Coronary artery (tissue), 2 donors: ENCODE data around the gene GBX1.
A peak's percentile ranks its signal among the peaks of the same experiment; 100 is the strongest.

Source experiments
- DNase-seq: peaks from one replicate; pipeline ENCODE4 v3.0.0-alpha.2; 2017; ENCODE audit warnings: low spot score
- H3K27ac ChIP-seq, 2 donors: fragments of 200-600 bp; sonication (generic); one replicate each; pipeline ENCODE4 v1.5.1; 2016 to 2019
- H3K4me3 ChIP-seq: fragments of 200-600 bp; sonication (generic); 2 replicates; pipeline ENCODE4 v1.5.1; 2016; ENCODE audit warnings: mild to moderate bottlenecking, moderate library complexity
- TF ChIP-seq, protein P1 (sequence below): fragments of 200-600 bp; sonication (generic); IDR thresholded peaks from one replicate; pipeline ENCODE4 v1.5.1; 2019; ENCODE audit warnings: antibody characterized with exemption

The GBX1 gene

DNA sequence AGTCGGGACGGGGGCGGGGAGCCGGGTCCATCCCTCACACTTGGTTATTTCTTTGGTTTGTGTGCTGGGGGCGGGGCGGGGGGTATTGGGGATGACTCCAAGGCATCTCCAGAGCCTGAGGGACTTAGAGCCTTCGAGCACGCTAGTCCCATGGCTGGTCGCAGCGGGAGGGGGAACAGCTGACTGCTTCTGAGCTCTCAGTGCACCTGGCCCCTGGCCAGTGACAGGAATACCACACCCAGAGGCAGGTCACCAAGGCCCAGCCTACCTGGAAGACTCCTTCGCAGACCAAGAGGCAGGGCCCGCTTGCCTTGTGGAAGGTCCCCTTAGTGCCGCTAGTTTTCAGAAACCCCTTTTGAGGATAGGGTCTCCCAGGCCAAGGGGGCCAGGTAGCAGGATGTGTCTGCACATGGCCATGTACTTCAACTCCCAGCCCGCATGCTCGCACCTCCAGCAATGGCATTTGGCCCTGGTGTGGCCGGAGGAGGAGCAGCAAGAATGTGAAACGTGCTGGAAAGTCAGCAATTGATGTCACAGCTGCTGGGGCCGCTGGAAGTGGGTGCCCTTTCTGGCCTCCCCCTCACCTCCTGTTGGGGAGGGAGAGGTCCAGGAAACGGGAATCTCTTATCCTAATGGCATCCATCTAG lies 40.9 kb downstream of the GBX1 start:
- DNase-seq = no peak
- TF ChIP-seq, protein P1, sequence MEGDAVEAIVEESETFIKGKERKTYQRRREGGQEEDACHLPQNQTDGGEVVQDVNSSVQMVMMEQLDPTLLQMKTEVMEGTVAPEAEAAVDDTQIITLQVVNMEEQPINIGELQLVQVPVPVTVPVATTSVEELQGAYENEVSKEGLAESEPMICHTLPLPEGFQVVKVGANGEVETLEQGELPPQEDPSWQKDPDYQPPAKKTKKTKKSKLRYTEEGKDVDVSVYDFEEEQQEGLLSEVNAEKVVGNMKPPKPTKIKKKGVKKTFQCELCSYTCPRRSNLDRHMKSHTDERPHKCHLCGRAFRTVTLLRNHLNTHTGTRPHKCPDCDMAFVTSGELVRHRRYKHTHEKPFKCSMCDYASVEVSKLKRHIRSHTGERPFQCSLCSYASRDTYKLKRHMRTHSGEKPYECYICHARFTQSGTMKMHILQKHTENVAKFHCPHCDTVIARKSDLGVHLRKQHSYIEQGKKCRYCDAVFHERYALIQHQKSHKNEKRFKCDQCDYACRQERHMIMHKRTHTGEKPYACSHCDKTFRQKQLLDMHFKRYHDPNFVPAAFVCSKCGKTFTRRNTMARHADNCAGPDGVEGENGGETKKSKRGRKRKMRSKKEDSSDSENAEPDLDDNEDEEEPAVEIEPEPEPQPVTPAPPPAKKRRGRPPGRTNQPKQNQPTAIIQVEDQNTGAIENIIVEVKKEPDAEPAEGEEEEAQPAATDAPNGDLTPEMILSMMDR = no peak
- peak overlapping the region; percentile 70 for H3K4me3 ChIP-seq
- no peak overlapping the region for H3K27ac ChIP-seq

DNA sequence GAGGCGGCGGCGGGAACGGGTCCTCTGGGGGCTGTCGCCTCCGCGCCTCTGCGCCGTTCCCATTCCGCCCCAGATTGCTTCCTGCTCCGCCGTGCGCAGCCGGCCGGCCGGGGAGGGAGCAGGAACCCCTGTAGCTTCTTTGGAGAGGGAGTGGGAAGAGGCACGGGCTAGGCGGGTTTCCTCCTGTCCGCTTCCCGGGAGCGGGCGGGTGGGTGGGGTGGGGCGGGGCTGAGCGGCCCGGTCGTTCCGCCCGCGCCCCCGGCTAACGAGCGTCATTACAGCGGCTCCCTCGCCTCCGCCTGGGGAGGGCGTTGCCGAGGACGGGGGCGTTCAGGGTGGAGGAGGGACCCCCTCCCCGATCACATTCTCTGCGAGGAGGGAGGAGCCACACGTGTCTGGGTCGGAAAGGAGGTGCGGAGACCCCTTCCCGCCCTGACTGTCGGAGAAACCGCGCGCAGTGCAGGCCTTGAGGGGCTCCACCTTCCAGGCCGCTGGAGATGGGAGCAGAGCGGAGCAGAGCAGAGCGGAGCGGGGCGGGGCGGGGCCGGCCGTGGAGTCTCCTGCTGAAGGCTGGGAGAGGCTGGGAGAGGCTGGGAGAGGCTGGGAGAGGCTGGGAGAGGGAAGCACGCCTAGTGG lies 41.5 kb downstream of the GBX1 start:
- DNase-seq = no peak
- TF ChIP-seq, protein P1 = no peak
- H3K27ac ChIP-seq = no peak overlapping the region
- peak overlapping the region; percentile 70 for H3K4me3 ChIP-seq

DNA sequence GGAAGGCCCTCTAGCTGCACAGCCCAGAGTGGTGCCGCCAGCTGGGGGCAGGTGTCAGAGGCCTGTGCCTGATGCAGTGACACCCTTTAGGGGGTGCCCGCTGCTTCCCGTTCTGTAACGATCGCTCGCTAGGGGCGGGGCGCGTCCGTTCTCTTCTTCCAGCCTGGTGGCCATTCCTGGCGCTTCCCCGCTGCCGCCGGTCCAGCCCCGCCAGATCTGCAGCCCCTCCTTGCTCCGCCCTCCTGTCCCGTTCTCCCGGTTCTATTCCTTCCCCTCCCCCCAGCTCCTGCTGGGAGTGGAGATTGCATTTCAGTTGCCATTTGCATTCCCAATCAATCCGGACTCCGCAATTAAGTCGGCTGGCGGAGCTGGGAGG lies 42.0 kb downstream of the GBX1 start:
- TF ChIP-seq, protein P1 = no peak
- no peak for DNase-seq
- H3K4me3 ChIP-seq = peak overlapping the region; percentile 70
- H3K27ac ChIP-seq = no peak overlapping the region

DNA sequence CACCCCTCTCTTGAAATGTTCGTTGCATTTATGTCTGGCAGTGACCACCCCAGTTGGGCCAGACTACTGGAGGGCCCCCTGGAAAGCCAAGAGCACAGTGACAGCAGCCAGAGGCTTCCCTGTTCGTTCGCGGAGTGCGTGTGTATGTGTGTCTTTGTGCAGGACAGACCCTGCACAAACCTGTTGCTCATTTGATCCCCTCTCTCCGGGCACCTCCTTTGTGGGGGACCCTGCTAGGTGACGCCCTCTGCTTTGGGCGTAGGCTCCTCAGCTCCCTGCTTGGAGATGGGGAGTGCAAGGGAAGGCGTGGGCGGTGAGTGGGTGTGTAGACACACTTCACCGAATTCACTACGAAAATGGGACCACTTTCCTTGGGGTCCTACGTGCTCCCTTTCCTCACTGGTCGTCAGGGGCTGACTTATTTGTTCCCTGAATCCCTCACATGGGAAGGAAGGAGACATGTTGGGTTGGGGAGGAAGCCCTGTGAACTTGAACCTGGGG lies 42.5 kb downstream of the GBX1 start:
- H3K4me3 ChIP-seq = peak overlapping the region; percentile 70
- TF ChIP-seq, protein P1 = no peak
- no peak for DNase-seq

DNA sequence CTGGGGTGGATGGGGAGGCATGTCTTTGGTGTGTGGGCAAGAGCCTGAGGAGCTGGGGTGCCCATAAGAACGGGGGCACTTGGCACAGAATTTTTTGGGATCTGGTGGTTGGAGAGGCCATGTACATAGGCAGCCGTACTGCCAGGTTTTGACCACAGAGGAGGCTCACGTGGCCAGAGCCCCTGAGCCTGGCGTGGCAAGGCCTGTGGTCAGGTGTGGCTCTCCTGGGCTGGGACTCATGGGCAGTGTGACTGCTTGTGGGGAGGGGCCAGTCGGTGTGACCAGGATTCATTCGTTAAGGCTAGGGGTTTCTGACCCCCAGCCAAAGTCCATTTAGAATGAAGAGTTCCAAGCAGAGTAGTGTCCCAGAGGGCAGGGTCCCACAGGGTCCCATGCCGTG lies 43.0 kb downstream of the GBX1 start:
- Histone ChIP-seq H3K4me3 (no peak overlapping the region), H3K27ac (no peak overlapping the region)
- DNase-seq = no peak
- TF ChIP-seq, protein P1 = no peak

More for the DNA sequence above, 42.5 kb downstream of the GBX1 start:
- no peak overlapping the region for H3K27ac ChIP-seq

DNA sequence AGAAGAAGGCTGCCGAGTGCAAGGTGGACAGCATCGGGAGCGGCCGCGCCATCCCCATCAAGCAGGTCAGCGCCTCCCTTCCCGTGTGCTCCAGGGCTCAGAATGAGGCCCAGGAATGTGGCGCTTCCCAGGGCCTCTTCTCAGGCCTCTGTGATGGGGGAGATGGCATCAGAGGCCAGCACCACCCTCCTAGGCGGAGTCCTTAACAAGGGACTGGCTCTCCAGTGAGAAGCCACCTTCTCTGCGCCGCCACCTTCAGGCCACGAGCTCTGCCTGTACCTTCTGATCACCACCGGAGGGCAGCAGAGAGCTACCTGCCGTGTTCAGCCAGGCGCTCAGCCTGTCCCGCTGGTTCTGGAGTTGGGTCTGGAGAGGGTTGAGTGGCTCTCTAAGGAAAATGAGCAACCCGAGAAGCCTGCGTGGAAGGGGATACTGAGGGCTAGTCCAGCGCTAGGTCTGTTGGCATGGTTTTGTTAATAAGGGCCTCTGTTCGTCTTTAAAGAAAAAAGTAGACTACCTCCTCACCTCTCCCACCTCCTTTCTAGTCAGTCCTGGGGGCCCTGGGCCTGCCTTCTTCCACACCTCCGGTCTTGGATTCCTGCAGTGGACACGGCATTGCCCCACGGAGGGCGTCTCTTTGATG lies 43.6 kb downstream of the GBX1 start:
- DNase-seq = peak; percentile 83
- Histone ChIP-seq H3K27ac (no peak overlapping the region), H3K4me3 (no peak overlapping the region)
- TF ChIP-seq, protein P1 = peak; percentile 96
